Esophagus muscularis mucosa (tissue), 4 donors: Measurements from ENCODE around the gene ASB12.

Source experiments
- EP300 ChIP-seq: sonication (generic); formaldehyde crosslinking; IDR thresholded peaks from one replicate; pipeline ENCODE4 v1.6.1; 2017; ENCODE audit warnings: antibody characterized with exemption
- POLR2A ChIP-seq: fragments of 450-650 bp; IDR thresholded peaks from one replicate; pipeline ENCODE4 v1.6.1; 2017; ENCODE audit warnings: antibody characterized with exemption, moderate library complexity, mild to moderate bottlenecking, low read depth
- POLR2AphosphoS5 ChIP-seq, 2 donors: sonication (generic); formaldehyde crosslinking; IDR thresholded peaks; one replicate each; pipeline ENCODE4 v1.6.1; 2017; ENCODE audit warnings: antibody characterized with exemption in 2 of 2
- TF ChIP-seq, protein P1 (sequence below), 3 experiments: fragments of 200-600 bp in 2 of 3; fragments of 450-650 bp in 1 of 3; sonication (generic) in 2 of 3; IDR thresholded peaks; one replicate each; pipeline ENCODE4 v1.5.1; 2017 to 2019; ENCODE audit warnings: antibody characterized with exemption in 3 of 3, mild to moderate bottlenecking in 2 of 3, moderate library complexity in 1 of 3

DNA sequence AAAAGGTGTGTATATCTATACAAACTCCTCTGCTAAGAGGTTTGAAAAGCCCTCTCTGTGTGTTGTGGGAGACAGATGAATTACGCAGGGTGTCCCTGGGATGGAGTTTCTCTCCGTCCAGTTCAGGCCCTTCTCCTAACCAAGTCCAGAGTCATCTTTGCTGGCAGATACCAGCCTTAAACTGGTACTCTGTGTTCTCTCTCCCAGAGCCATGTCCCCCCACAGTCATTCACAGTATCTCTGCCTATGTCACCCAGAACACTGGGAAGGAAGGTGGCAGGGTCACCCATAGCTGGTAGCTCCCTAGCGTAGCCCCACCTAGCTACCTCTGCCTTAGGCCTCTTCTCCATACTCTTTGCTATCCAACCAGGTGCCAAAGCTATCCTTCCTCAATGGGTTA is 33.8 kb downstream of the ASB12 start:
- TF ChIP-seq, protein P1, sequence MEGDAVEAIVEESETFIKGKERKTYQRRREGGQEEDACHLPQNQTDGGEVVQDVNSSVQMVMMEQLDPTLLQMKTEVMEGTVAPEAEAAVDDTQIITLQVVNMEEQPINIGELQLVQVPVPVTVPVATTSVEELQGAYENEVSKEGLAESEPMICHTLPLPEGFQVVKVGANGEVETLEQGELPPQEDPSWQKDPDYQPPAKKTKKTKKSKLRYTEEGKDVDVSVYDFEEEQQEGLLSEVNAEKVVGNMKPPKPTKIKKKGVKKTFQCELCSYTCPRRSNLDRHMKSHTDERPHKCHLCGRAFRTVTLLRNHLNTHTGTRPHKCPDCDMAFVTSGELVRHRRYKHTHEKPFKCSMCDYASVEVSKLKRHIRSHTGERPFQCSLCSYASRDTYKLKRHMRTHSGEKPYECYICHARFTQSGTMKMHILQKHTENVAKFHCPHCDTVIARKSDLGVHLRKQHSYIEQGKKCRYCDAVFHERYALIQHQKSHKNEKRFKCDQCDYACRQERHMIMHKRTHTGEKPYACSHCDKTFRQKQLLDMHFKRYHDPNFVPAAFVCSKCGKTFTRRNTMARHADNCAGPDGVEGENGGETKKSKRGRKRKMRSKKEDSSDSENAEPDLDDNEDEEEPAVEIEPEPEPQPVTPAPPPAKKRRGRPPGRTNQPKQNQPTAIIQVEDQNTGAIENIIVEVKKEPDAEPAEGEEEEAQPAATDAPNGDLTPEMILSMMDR (IDR thresholded peaks at IDR 0.05) = no peak
- TF ChIP-seq POLR2A (no peak), POLR2AphosphoS5 (IDR thresholded peaks at IDR 0.05) (no peak), EP300 (no peak)
